Testis (tissue), 3 donors: Measurements from ENCODE around the gene ADAM15. TPM values are rescaled to one million over a fixed set of nuclear protein-coding genes. Genes with fewer than 3 reads are reported as not detected.

Source experiments
- DNase-seq: peaks from one replicate; pipeline ENCODE4 v3.0.0-alpha.2; 2019
- H3K27ac ChIP-seq, 2 donors: fragments of 200-600 bp; sonication (generic); one replicate each; pipeline ENCODE4 v1.5.1; 2019
- H3K27me3 ChIP-seq: fragments of 200-600 bp; sonication (generic); one replicate; pipeline ENCODE4 v1.5.1; 2019
- H3K36me3 ChIP-seq: fragments of 200-600 bp; sonication (generic); one replicate; pipeline ENCODE4 v1.5.1; 2017; ENCODE audit warnings: low read depth; ENCODE audit errors: missing control alignments
- H3K4me1 ChIP-seq: fragments of 200-600 bp; sonication (generic); one replicate; pipeline ENCODE4 v1.5.1; 2019
- H3K4me3 ChIP-seq, 2 donors: fragments of 200-600 bp; sonication (generic); one replicate each; pipeline ENCODE4 v1.5.1; 2017 to 2019
- H3K9me3 ChIP-seq: fragments of 200-600 bp; sonication (generic); one replicate; pipeline ENCODE4 v1.5.1; 2017
- CTCF ChIP-seq, 3 experiments: fragments of 450-650 bp in 2 of 3; fragments of 200-600 bp in 1 of 3; sonication (generic) in 1 of 3; IDR thresholded peaks; one replicate each; pipeline ENCODE4 v1.5.1; 2016 to 2019; ENCODE audit warnings: antibody characterized with exemption in 3 of 3, mild to moderate bottlenecking in 2 of 3, moderate library complexity in 1 of 3
- POLR2A ChIP-seq: fragments of 450-650 bp; IDR thresholded peaks from one replicate; pipeline ENCODE4 v1.6.1; 2017; ENCODE audit warnings: antibody characterized with exemption, mild to moderate bottlenecking, moderate library complexity
- WGBS, 2 donors: methylation state at CpG; one replicate each; pipeline ENCODE4 v1.1.5; 2018; 5-methylcytosine and 5-hydroxymethylcytosine counted together
- intact Hi-C: fragments of 100-400 bp; cut with DNase I; formaldehyde crosslinking; loops from one replicate; pipeline ENCODE4 v1.15.1; 2023; ENCODE audit warnings: low total_unique reads
- polyA plus RNA-seq: library from polyadenylated mRNA; stranded (reverse); fragments of 350-450 nt; fragmentation: Illumina TruSeq; extraction: RNeasy Lipid Tissue Mini Kit (QIAGEN cat#74804); gene quantifications from one replicate; pipeline ENCODE4 v1.2.3, GENCODE V29; 2014; ENCODE audit warnings: low read depth, low replicate concordance; ENCODE audit not compliant: insufficient read depth
- total RNA-seq, 2 donors: library from RNA; depleted of rRNA; stranded (reverse); fragments of >200 nt; gene quantifications; one replicate each; pipeline ENCODE4 v1.2.3, GENCODE V29; 2016

The ADAM15 gene
- total and polyA plus RNA-seq, 3 donors from 2014 or later = 30.7 to 42.6 (median 34.5) TPM

- no peak overlapping the region for H3K4me3 ChIP-seq
- H3K4me1 ChIP-seq = no peaks in the 10 kb centered on the region
- no peaks in the 10 kb centered on the region for H3K27me3 ChIP-seq
- intact Hi-C loops = no loop called here
- no peaks in the 10 kb centered on the region for H3K36me3 ChIP-seq
- TF ChIP-seq CTCF (IDR thresholded peaks at IDR 0.05) (no peak), POLR2A (no peak)
- no peaks in the 10 kb centered on the region for H3K9me3 ChIP-seq
- no peak for DNase-seq
- WGBS, 2 donors = 72 to 80% methylated on average over 5 of the region's 5 CpGs
- H3K27ac ChIP-seq = no peak overlapping the region
Observed at GRCh38 chr1:155108296-155108695, 57.2 kb downstream of the ADAM15 start.

- no peaks in the 10 kb centered on the region for H3K9me3 ChIP-seq
- no peak for TF ChIP-seq CTCF (IDR thresholded peaks at IDR 0.05)
- no peak for TF ChIP-seq POLR2A
- H3K36me3 ChIP-seq = no peaks in the 10 kb centered on the region
- no peak for DNase-seq
- H3K27me3 ChIP-seq = no peaks in the 10 kb centered on the region
- H3K27ac ChIP-seq = no peak overlapping the region
- intact Hi-C loops = no loop called here
- H3K4me1 ChIP-seq = no peaks in the 10 kb centered on the region
- H3K4me3 ChIP-seq = no peak overlapping the region
- 83 to 85% methylated on average over 8 of the region's 8 CpGs for WGBS, 2 donors
Observed at GRCh38 chr1:155110381-155110780, 59.3 kb downstream of the ADAM15 start.

- no peak overlapping the region for H3K27ac ChIP-seq
- no peaks in the 10 kb centered on the region for H3K4me1 ChIP-seq
- DNase-seq = no peak
- H3K9me3 ChIP-seq = no peaks in the 10 kb centered on the region
- H3K36me3 ChIP-seq = no peaks in the 10 kb centered on the region
- H3K27me3 ChIP-seq = no peaks in the 10 kb centered on the region
- no peak for TF ChIP-seq POLR2A
- TF ChIP-seq CTCF (IDR thresholded peaks at IDR 0.05) = no peak
- 79 to 80% methylated on average over 8 of the region's 8 CpGs for WGBS, 2 donors
- H3K4me3 ChIP-seq = no peak overlapping the region
- intact Hi-C loops = no loop called here
Observed at GRCh38 chr1:155110826-155111225, 59.7 kb downstream of the ADAM15 start.

Other genes starting within 250 kb of the ADAM15 start
- under 1 TPM; 0.24 to 0.56 TPM for gene KCNN3, start 181.0 kb upstream of the ADAM15 start, total RNA-seq
- 0.78 TPM for gene KCNN3, start 181.0 kb upstream of the ADAM15 start, polyA plus RNA-seq
- 10 to 100 TPM; 21.1 to 27.7 TPM for gene PMVK, start 114.6 kb upstream of the ADAM15 start, total RNA-seq
- gene PMVK, start 114.6 kb upstream of the ADAM15 start, polyA plus RNA-seq = 44.6 TPM
- gene PBXIP1, start 95.2 kb upstream of the ADAM15 start, total RNA-seq = 10 to 100 TPM; 84.1 to 87.1 TPM
- 111 TPM for gene PBXIP1, start 95.2 kb upstream of the ADAM15 start, polyA plus RNA-seq
- gene PYGO2, start 89.5 kb upstream of the ADAM15 start, total RNA-seq = 10 to 100 TPM; 31.0 to 34.9 TPM
- gene PYGO2, start 89.5 kb upstream of the ADAM15 start, polyA plus RNA-seq = 33.2 TPM
- 10 to 100 TPM; 47.9 to 59.3 TPM for gene SHC1, start 80.6 kb upstream of the ADAM15 start, total RNA-seq
- 49.0 TPM for gene SHC1, start 80.6 kb upstream of the ADAM15 start, polyA plus RNA-seq
- 10 to 100 TPM; 45.5 to 84.3 TPM for gene CKS1B, start 76.6 kb upstream of the ADAM15 start, total RNA-seq
- 100 TPM for gene CKS1B, start 76.6 kb upstream of the ADAM15 start, polyA plus RNA-seq
- 10 to 100 TPM; 26.5 to 35.0 TPM for gene FLAD1, start 68.0 kb upstream of the ADAM15 start, total RNA-seq
- gene FLAD1, start 68.0 kb upstream of the ADAM15 start, polyA plus RNA-seq = 46.5 TPM
- gene LENEP, start 57.7 kb upstream of the ADAM15 start, total RNA-seq = 1 to 10 TPM in 1 of 2 donors, not detected in 1; 1.1 TPM
- not detected for gene LENEP, start 57.7 kb upstream of the ADAM15 start, polyA plus RNA-seq
- 10 to 100 TPM; 21.1 to 22.4 TPM for gene ZBTB7B, start 48.5 kb upstream of the ADAM15 start, total RNA-seq
- gene ZBTB7B, start 48.5 kb upstream of the ADAM15 start, polyA plus RNA-seq = 18.6 TPM
- gene DCST2, start 17.5 kb upstream of the ADAM15 start, total RNA-seq = 10 to 100 TPM in 1 of 2 donors, 1 to 10 TPM in 1; 9.9 to 14.4 TPM
- gene DCST2, start 17.5 kb upstream of the ADAM15 start, polyA plus RNA-seq = 20.4 TPM
- 1 to 10 TPM; 4.5 to 9.4 TPM for gene DCST1, start 17.5 kb upstream of the ADAM15 start, total RNA-seq
- gene DCST1, start 17.5 kb upstream of the ADAM15 start, polyA plus RNA-seq = 15.2 TPM
- gene EFNA4, start 12.4 kb downstream of the ADAM15 start, total RNA-seq = 1 to 10 TPM; 5.3 to 6.9 TPM
- gene EFNA4, start 12.4 kb downstream of the ADAM15 start, polyA plus RNA-seq = 6.0 TPM
- 1 to 10 TPM; 7.5 to 7.7 TPM for gene EFNA3, start 27.5 kb downstream of the ADAM15 start, total RNA-seq
- gene EFNA3, start 27.5 kb downstream of the ADAM15 start, polyA plus RNA-seq = 9.9 TPM
- 10 to 100 TPM; 13.1 to 14.5 TPM for gene EFNA1, start 76.6 kb downstream of the ADAM15 start, total RNA-seq
- 13.0 TPM for gene EFNA1, start 76.6 kb downstream of the ADAM15 start, polyA plus RNA-seq
- 10 to 100 TPM; 25.2 to 30.0 TPM for gene SLC50A1, start 84.5 kb downstream of the ADAM15 start, total RNA-seq
- gene SLC50A1, start 84.5 kb downstream of the ADAM15 start, polyA plus RNA-seq = 33.7 TPM
- 100 to 1,000 TPM in 1 of 2 donors, 10 to 100 TPM in 1; 69.9 to 104 TPM for gene DPM3, start 89.2 kb downstream of the ADAM15 start, total RNA-seq
- gene DPM3, start 89.2 kb downstream of the ADAM15 start, polyA plus RNA-seq = 77.7 TPM
- 100 to 1,000 TPM; 242 to 255 TPM for gene KRTCAP2, start 122.0 kb downstream of the ADAM15 start, total RNA-seq
- gene KRTCAP2, start 122.0 kb downstream of the ADAM15 start, polyA plus RNA-seq = 397 TPM
- gene TRIM46, start 122.5 kb downstream of the ADAM15 start, total RNA-seq = 1 to 10 TPM; 3.7 to 3.9 TPM
- gene TRIM46, start 122.5 kb downstream of the ADAM15 start, polyA plus RNA-seq = 4.0 TPM
- gene THBS3, start 156.6 kb downstream of the ADAM15 start, total RNA-seq = 10 to 100 TPM; 37.1 to 68.1 TPM
- 82.9 TPM for gene THBS3, start 156.6 kb downstream of the ADAM15 start, polyA plus RNA-seq
- gene MTX1, start 157.4 kb downstream of the ADAM15 start, total RNA-seq = 100 to 1,000 TPM in 1 of 2 donors, 10 to 100 TPM in 1; 77.1 to 118 TPM
- 161 TPM for gene MTX1, start 157.4 kb downstream of the ADAM15 start, polyA plus RNA-seq
- 10 to 100 TPM; 14.3 to 15.8 TPM for gene ENTREP3, start 204.2 kb downstream of the ADAM15 start, total RNA-seq
- 27.9 TPM for gene ENTREP3, start 204.2 kb downstream of the ADAM15 start, polyA plus RNA-seq
- gene SCAMP3, start 211.0 kb downstream of the ADAM15 start, total RNA-seq = 10 to 100 TPM; 70.9 to 80.6 TPM
- gene SCAMP3, start 211.0 kb downstream of the ADAM15 start, polyA plus RNA-seq = 63.0 TPM
- 10 to 100 TPM; 52.8 to 54.1 TPM for gene CLK2, start 222.2 kb downstream of the ADAM15 start, total RNA-seq
- 37.0 TPM for gene CLK2, start 222.2 kb downstream of the ADAM15 start, polyA plus RNA-seq
- gene HCN3, start 226.1 kb downstream of the ADAM15 start, total RNA-seq = 1 to 10 TPM; 3.5 to 3.8 TPM
- 2.2 TPM for gene HCN3, start 226.1 kb downstream of the ADAM15 start, polyA plus RNA-seq